OCI-LY7 (cell line): ENCODE measurements around the gene TRIM15. TPM values are rescaled to one million over a fixed set of nuclear protein-coding genes. Genes with fewer than 3 reads are reported as not detected.

Source experiments
- BruUV-seq: library from RNA; stranded (reverse); fragments of 400-500 nt; replicated peaks from 2 replicates; lab custom pipeline; 2021; lab: Mats Ljungman, UMichigan
- CTCF ChIA-PET: fragments of 300-600 bp; sonication (Branson Sonifier 250); formaldehyde crosslinking; loops from one replicate; lab custom pipeline; 2022; ENCODE audit warnings: antibody characterized with exemption; ENCODE audit not compliant: unreplicated experiment; lab: Charles Lee
- POLR2A ChIA-PET: fragments of 300-600 bp; sonication (Branson Sonifier 250); formaldehyde crosslinking; loops from one replicate; lab custom pipeline; 2022; ENCODE audit warnings: antibody characterized with exemption; lab: Charles Lee
- DNase-seq: peaks from one replicate; pipeline ENCODE4 v3.0.0-alpha.2; 2015; ENCODE audit warnings: low spot score
- H2AFZ ChIP-seq: fragments of 200-600 bp; sonication (generic), shearing (Covaris generic); 2 replicates; pipeline ENCODE4 v1.6.1; 2014; ENCODE audit warnings: mild to moderate bottlenecking, antibody characterized with exemption, low read length, moderate library complexity
- H3K27ac ChIP-seq: fragments of 200-600 bp; sonication (generic); 2 replicates; pipeline ENCODE4 v1.5.1; 2014; ENCODE audit warnings: mixed run types, low read depth, mild to moderate bottlenecking, moderate library complexity, low read length, inconsistent platforms; ENCODE audit not compliant: poor library complexity, severe bottlenecking
- H3K36me3 ChIP-seq: fragments of 200-600 bp; sonication (generic); 2 replicates; pipeline ENCODE4 v1.6.1; 2014; ENCODE audit warnings: mild to moderate bottlenecking, antibody characterized with exemption, low read length, moderate library complexity, mixed read lengths; ENCODE audit not compliant: insufficient read depth
- H3K4me1 ChIP-seq: fragments of 200-600 bp; sonication (generic); 2 replicates; pipeline ENCODE4 v1.5.1; 2014; ENCODE audit warnings: mild to moderate bottlenecking, low read length; ENCODE audit not compliant: insufficient read depth, poor library complexity, severe bottlenecking
- H3K4me2 ChIP-seq: fragments of 200-600 bp; sonication (generic); 2 replicates; pipeline ENCODE4 v1.6.1; 2014; ENCODE audit warnings: mild to moderate bottlenecking, low read length
- H3K4me3 ChIP-seq: fragments of 200-600 bp; sonication (generic); 2 replicates; pipeline ENCODE4 v1.5.1; 2014; ENCODE audit warnings: mild to moderate bottlenecking, low read depth, low read length; ENCODE audit not compliant: poor library complexity, severe bottlenecking
- H3K79me2 ChIP-seq: fragments of 200-600 bp; sonication (generic); 2 replicates; pipeline ENCODE4 v1.6.1; 2016; ENCODE audit warnings: low read depth, mild to moderate bottlenecking, low read length, moderate library complexity, mixed read lengths; ENCODE audit not compliant: insufficient read depth
- H3K9me2 ChIP-seq: fragments of 200-600 bp; sonication (generic); 2 replicates; pipeline ENCODE4 v1.6.1; 2016; ENCODE audit warnings: mild to moderate bottlenecking, low read length, mixed read lengths; ENCODE audit not compliant: insufficient read depth
- H3K9me3 ChIP-seq: fragments of 200-600 bp; sonication (generic); 2 replicates; pipeline ENCODE4 v1.6.1; 2014; ENCODE audit warnings: mild to moderate bottlenecking, mixed run types, low read length, mixed read lengths
- H4K20me1 ChIP-seq: fragments of 200-600 bp; sonication (generic); 2 replicates; pipeline ENCODE4 v1.6.1; 2014; ENCODE audit warnings: mild to moderate bottlenecking, antibody characterized with exemption, low read length, moderate library complexity, mixed read lengths; ENCODE audit not compliant: insufficient read depth
- CTCF ChIP-seq: fragments of 200-600 bp; sonication (generic); conservative IDR thresholded peaks from 2 replicates; pipeline ENCODE4 v1.5.1; 2014; ENCODE audit warnings: mild to moderate bottlenecking, antibody characterized with exemption, low read length, moderate library complexity, mixed read lengths
- EZH2phosphoT487 ChIP-seq: fragments of 200-600 bp; sonication (generic); IDR thresholded peaks from 2 replicates; pipeline ENCODE4 v1.6.1; 2018; ENCODE audit warnings: low read depth, borderline replicate concordance, mild to moderate bottlenecking, mixed run types, antibody characterized with exemption, low read length, moderate library complexity, mixed read lengths
- intact Hi-C: fragments of 100-400 bp; cut with micrococcal nuclease; formaldehyde crosslinking; loops from one replicate; pipeline ENCODE4 v1.10.0; 2022; ENCODE audit not compliant: unreplicated experiment
- total RNA-seq, 2 experiments: library from RNA; depleted of rRNA in 1 of 2; stranded (reverse); fragments of >200 nt in 1 of 2; shearing (Covaris generic) in 1 of 2; gene quantifications; 2 replicates each; pipeline ENCODE4 v1.2.3, GENCODE V29; 2014 to 2022

Gene TRIM15
- total RNA-seq, 2 experiments from 2014 or later, result not detected

- Histone ChIP-seq H3K4me1 (no peaks in the 10 kb centered on the region), H3K27ac (no peak overlapping the region), H3K79me2 (no peaks in the 10 kb centered on the region), H3K9me3 (no peaks in the 10 kb centered on the region), H3K4me2 (no peak overlapping the region), H3K9me2 (no peaks in the 10 kb centered on the region), H3K4me3 (no peak overlapping the region), H3K36me3 (no peaks in the 10 kb centered on the region), H2AFZ (no peak overlapping the region), H4K20me1 (no peaks in the 10 kb centered on the region)
- DNase-seq, result no peak
- POLR2A ChIA-PET, result no interaction called here
- CTCF ChIA-PET, result interaction anchor here (0.5 kb wide), 1 partner anchor 12 kb away, joined by 3 read pairs; no protein-coding TSS in a partner anchor
- intact Hi-C loops, result no loop called here
- BruUV-seq, result no TSS peak
- TF ChIP-seq CTCF (no peak), EZH2phosphoT487 (no peak)
Observed at GRCh38 chr6:30142665-30143064, 20.7 kb upstream of the TRIM15 start.

DNA sequence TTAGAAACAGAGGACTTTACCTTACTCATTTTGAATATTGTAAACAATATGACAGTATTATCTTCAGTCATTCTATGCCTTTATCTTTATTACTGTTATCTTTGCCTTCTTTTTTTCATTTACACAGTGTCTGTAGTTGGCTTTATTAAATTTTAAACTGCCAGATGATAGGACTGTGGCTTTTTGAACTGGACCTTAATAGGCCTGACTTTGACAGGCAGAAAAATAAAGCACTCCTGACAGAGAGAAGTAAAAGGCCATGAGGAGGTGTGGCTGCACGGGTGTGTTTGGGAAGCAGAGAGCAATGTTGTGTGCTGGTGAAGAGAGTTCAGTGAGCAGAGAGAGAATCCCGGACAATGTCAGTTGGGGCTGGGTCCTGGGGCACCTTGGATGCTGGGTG is 19.6 kb upstream of the TRIM15 start:
- Histone ChIP-seq H3K79me2 (no peaks in the 10 kb centered on the region), H3K27ac (no peak overlapping the region), H3K4me1 (no peaks in the 10 kb centered on the region), H2AFZ (no peak overlapping the region), H4K20me1 (no peaks in the 10 kb centered on the region), H3K9me2 (no peaks in the 10 kb centered on the region), H3K4me3 (no peak overlapping the region), H3K4me2 (no peak overlapping the region), H3K36me3 (no peaks in the 10 kb centered on the region), H3K9me3 (no peaks in the 10 kb centered on the region)
- intact Hi-C loops, result no loop called here
- TF ChIP-seq CTCF, result no peak
- TF ChIP-seq EZH2phosphoT487, result no peak
- no TSS peak for BruUV-seq
- no peak for DNase-seq
- CTCF ChIA-PET, result no interaction called here
- POLR2A ChIA-PET, result no interaction called here

DNA sequence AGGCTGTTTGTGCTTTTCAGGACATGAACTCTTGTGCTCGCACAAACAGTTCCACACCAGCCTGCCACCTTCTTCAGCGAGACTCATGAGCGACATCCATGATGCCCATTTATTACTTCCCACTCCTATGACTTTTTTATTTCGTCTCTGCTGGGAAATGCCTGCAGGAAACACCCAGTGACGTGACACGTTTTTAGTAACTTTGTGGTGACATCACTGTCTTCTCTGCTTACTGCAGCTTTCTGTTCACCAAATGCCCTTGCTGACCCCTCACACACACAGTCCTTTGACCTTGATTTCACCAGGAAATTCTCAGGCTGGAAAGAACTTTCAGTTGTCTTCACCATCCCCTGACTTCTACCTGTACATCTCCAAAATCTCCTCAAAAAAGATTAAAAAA is 18.5 kb upstream of the TRIM15 start:
- Histone ChIP-seq H3K36me3 (no peaks in the 10 kb centered on the region), H3K9me3 (no peaks in the 10 kb centered on the region), H3K4me3 (no peak overlapping the region), H3K9me2 (no peaks in the 10 kb centered on the region), H2AFZ (no peak overlapping the region), H3K27ac (no peak overlapping the region), H3K79me2 (no peaks in the 10 kb centered on the region), H3K4me2 (no peak overlapping the region), H3K4me1 (no peaks in the 10 kb centered on the region), H4K20me1 (no peaks in the 10 kb centered on the region)
- BruUV-seq, result no TSS peak
- DNase-seq, result no peak
- POLR2A ChIA-PET, result no interaction called here
- CTCF ChIA-PET, result no interaction called here
- TF ChIP-seq CTCF, result no peak
- intact Hi-C loops, result no loop called here
